ENCODE data around the gene FAM110A. TPM values are rescaled to one million over a fixed set of nuclear protein-coding genes. Genes with fewer than 3 reads are reported as not detected.
A peak's percentile ranks its signal among the peaks of the same experiment; 100 is the strongest.

Gene FAM110A
- total and polyA plus RNA-seq, 4 donors, result 8.6 to 17.9 (median 12.7) TPM

DNA sequence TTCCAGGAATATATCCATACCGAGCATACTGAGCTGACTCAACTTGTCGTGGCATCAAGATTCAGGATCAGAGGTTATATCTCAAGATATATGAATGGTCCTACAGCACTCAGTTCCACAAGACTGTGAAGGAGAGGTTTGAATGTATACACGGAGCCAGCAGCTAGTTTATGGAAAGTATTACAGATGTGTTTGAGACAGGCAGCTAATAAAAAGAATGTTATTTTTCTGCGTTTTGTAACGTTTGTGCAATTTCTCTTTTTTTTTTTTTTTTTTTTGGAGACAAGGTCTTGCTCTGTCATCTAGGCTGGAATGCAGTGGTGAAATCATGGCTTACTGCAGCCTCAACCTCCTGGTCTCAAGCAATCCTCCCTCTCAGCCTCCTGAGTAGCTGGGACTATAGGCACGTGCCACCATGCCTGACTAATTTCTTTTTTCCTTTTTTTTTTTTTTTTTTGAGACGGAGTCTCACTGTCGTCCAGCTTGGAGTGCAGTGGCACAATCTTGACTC lies 3.4 kb upstream of the FAM110A start:
- no peak for ATAC-seq (ENCODE audit: insufficient read depth, low FRiP score)
- 70 to 72% methylated on average over 8 of the region's 8 CpGs for WGBS, 2 donors
- no peak for DNase-seq
- no peak overlapping the region for H3K4me3 ChIP-seq
- H3K27me3 ChIP-seq (ENCODE audit: control insufficient read depth in 3 of 3, insufficient read depth in 3 of 3, low read length in 2 of 3), result no peaks in the 10 kb centered on the region
- H3K9ac ChIP-seq (ENCODE audit: insufficient read depth in 1 of 2, low read length in 2 of 2), result no peak overlapping the region
- H3K9me3 ChIP-seq (ENCODE audit: control insufficient read depth in 4 of 4, insufficient read depth in 3 of 4, low read length in 3 of 4), result no peaks in the 10 kb centered on the region
- H3K4me1 ChIP-seq (ENCODE audit: control insufficient read depth in 5 of 5, insufficient read depth in 5 of 5, low read length in 5 of 5), result peaks cover 0 to 16% (median 8%) of the 10 kb centered on the region in 5 donors
- no peak overlapping the region for H3K27ac ChIP-seq (ENCODE audit: low read depth in 1 of 2, low read length in 1 of 2)
- no peak for TF ChIP-seq CTCF (IDR thresholded peaks at IDR 0.05; ENCODE audit: control extremely low read depth, extremely low read depth)
- H3K36me3 ChIP-seq (ENCODE audit: control insufficient read depth in 4 of 4, insufficient read depth in 4 of 4, low read length in 4 of 4), result no peaks in the 10 kb centered on the region

GRCh38 chr20:831251-831650 lies 2.3 kb upstream of the FAM110A start:
- 76 to 84% methylated on average over 3 of the region's 3 CpGs for WGBS, 2 donors

DNA sequence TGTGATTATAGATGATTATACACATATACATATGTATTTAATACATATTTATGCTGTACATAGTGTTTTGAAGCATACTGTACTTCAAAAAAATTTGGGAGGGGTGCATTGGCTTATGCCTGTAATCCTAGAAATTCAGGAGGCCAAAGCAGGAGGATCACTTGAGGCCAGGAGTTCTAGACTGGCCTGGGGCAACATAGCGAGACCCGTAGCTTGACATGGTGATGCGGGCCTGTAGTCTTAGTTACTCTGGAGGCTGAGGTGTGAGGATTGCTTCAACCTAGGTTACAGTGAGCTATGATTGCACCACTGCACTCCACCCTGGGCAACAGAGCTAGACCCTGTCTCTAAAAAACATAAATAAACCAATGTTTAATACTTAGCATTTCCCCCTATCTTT lies 1.6 kb upstream of the FAM110A start:
- H3K9ac ChIP-seq (ENCODE audit: insufficient read depth in 1 of 2, low read length in 2 of 2), result no peak overlapping the region
- H3K36me3 ChIP-seq (ENCODE audit: control insufficient read depth in 4 of 4, insufficient read depth in 4 of 4, low read length in 4 of 4), result no peaks in the 10 kb centered on the region
- no peak for ATAC-seq (ENCODE audit: insufficient read depth, low FRiP score)
- TF ChIP-seq CTCF (IDR thresholded peaks at IDR 0.05; ENCODE audit: control extremely low read depth, extremely low read depth), result no peak
- WGBS, 2 donors, result 97 to 98% methylated on average over 3 of the region's 3 CpGs
- no peak for DNase-seq
- H3K27ac ChIP-seq (ENCODE audit: low read depth in 1 of 2, low read length in 1 of 2), result no peak overlapping the region
- no peaks in the 10 kb centered on the region for H3K27me3 ChIP-seq (ENCODE audit: control insufficient read depth in 3 of 3, insufficient read depth in 3 of 3, low read length in 2 of 3)
- no peak overlapping the region for H3K4me3 ChIP-seq
- H3K4me1 ChIP-seq (ENCODE audit: control insufficient read depth in 5 of 5, insufficient read depth in 5 of 5, low read length in 5 of 5), result peaks cover 0 to 24% (median 9%) of the 10 kb centered on the region in 5 donors
- H3K9me3 ChIP-seq (ENCODE audit: control insufficient read depth in 4 of 4, insufficient read depth in 3 of 4, low read length in 3 of 4), result no peaks in the 10 kb centered on the region

More at GRCh38 chr20:831251-831650, 2.3 kb upstream of the FAM110A start:
- Histone ChIP-seq H3K4me1 (ENCODE audit: control insufficient read depth in 5 of 5, insufficient read depth in 5 of 5, low read length in 5 of 5) (peaks cover 0 to 24% (median 9%) of the 10 kb centered on the region in 5 donors), H3K27ac (ENCODE audit: low read depth in 1 of 2, low read length in 1 of 2) (no peak overlapping the region), H3K4me3 (no peak overlapping the region), H3K36me3 (ENCODE audit: control insufficient read depth in 4 of 4, insufficient read depth in 4 of 4, low read length in 4 of 4) (no peaks in the 10 kb centered on the region), H3K27me3 (ENCODE audit: control insufficient read depth in 3 of 3, insufficient read depth in 3 of 3, low read length in 2 of 3) (no peaks in the 10 kb centered on the region), H3K9ac (ENCODE audit: insufficient read depth in 1 of 2, low read length in 2 of 2) (peak overlapping the region in 1 of 2 donors; percentile 28), H3K9me3 (ENCODE audit: control insufficient read depth in 4 of 4, insufficient read depth in 3 of 4, low read length in 3 of 4) (no peaks in the 10 kb centered on the region)
- no peak for TF ChIP-seq CTCF (IDR thresholded peaks at IDR 0.05; ENCODE audit: control extremely low read depth, extremely low read depth)
- ATAC-seq (ENCODE audit: insufficient read depth, low FRiP score), result no peak
- DNase-seq, result no peak

- peak overlapping the region in 1 of 2 donors; percentile 68 for H3K9ac ChIP-seq (ENCODE audit: insufficient read depth in 1 of 2, low read length in 2 of 2)
- H3K27me3 ChIP-seq (ENCODE audit: control insufficient read depth in 3 of 3, insufficient read depth in 3 of 3, low read length in 2 of 3), result no peaks in the 10 kb centered on the region
- H3K36me3 ChIP-seq (ENCODE audit: control insufficient read depth in 4 of 4, insufficient read depth in 4 of 4, low read length in 4 of 4), result no peaks in the 10 kb centered on the region
- TF ChIP-seq CTCF (IDR thresholded peaks at IDR 0.05; ENCODE audit: control extremely low read depth, extremely low read depth), result no peak
- ATAC-seq (ENCODE audit: insufficient read depth, low FRiP score), result no peak
- H3K4me1 ChIP-seq (ENCODE audit: control insufficient read depth in 5 of 5, insufficient read depth in 5 of 5, low read length in 5 of 5), result peaks cover 0 to 24% (median 9%) of the 10 kb centered on the region in 5 donors
- no peaks in the 10 kb centered on the region for H3K9me3 ChIP-seq (ENCODE audit: control insufficient read depth in 4 of 4, insufficient read depth in 3 of 4, low read length in 3 of 4)
- DNase-seq, result no peak
- peak overlapping the region; percentile 53 for H3K4me3 ChIP-seq
- H3K27ac ChIP-seq (ENCODE audit: low read depth in 1 of 2, low read length in 1 of 2), result peak overlapping the region; percentile 13 to 89
- WGBS, 2 donors, result 3 to 4% methylated on average over 4 of the region's 4 CpGs
Observed at GRCh38 chr20:833121-833449, 430 bp upstream of the FAM110A start.

Measured in lung (tissue), 12 donors.